K562 (cell line): Measurements from ENCODE around the gene EFHB. TPM values are rescaled to one million over a fixed set of nuclear protein-coding genes. Genes with fewer than 3 reads are reported as not detected.

ENCODE experiments used
- ATF7 ChIP-seq: fragments of 450-650 bp; IDR thresholded peaks from 2 replicates; pipeline ENCODE4 v1.7.1; 2014; ENCODE audit warnings: mild to moderate bottlenecking, moderate library complexity
- C11orf30 ChIP-seq: fragments of 450-650 bp; IDR thresholded peaks from 2 replicates; pipeline ENCODE4 v1.6.1; 2016; ENCODE audit warnings: low read depth, mild to moderate bottlenecking
- CHCHD3 ChIP-seq: fragments of 250-450 bp; sonication (Bioruptor Pico); IDR thresholded peaks from 2 replicates; pipeline ENCODE4 v2.1.2; 2022; ENCODE audit warnings: mild to moderate bottlenecking
- COPS2 ChIP-seq: fragments of 450-650 bp; conservative IDR thresholded peaks from 2 replicates; pipeline ENCODE4 v1.6.1; 2016; ENCODE audit warnings: mild to moderate bottlenecking, moderate library complexity
- ETS2 ChIP-seq: IDR thresholded peaks from 2 replicates; pipeline ENCODE4 v1.6.1; 2016; ENCODE audit warnings: borderline replicate concordance, missing genetic modification characterization, mild to moderate bottlenecking, moderate library complexity, missing compliant biosample characterization; ENCODE audit not compliant: poor library complexity, severe bottlenecking
- EWSR1 ChIP-seq: fragments of 450-650 bp; IDR thresholded peaks from 2 replicates; pipeline ENCODE4 v1.6.1; 2018; ENCODE audit warnings: borderline replicate concordance, mild to moderate bottlenecking, low read depth, moderate library complexity; ENCODE audit not compliant: partially characterized antibody
- FOXJ2 ChIP-seq: fragments of 200-800 bp; sonication (Bioruptor generic); IDR thresholded peaks from 2 replicates; pipeline ENCODE4 v1.6.1; 2016; ENCODE audit warnings: missing genetic modification characterization, missing compliant biosample characterization
- HDGF ChIP-seq: fragments of 450-650 bp; IDR thresholded peaks from 2 replicates; pipeline ENCODE4 v1.6.1; 2016
- HMG20A ChIP-seq: fragments of 450-650 bp; formaldehyde crosslinking; conservative IDR thresholded peaks from 2 replicates; pipeline ENCODE4 v1.4.0; 2020; ENCODE audit warnings: mild to moderate bottlenecking, mixed read lengths
- KDM5B ChIP-seq: fragments of 200-600 bp; sonication (generic); IDR thresholded peaks from 2 replicates; pipeline ENCODE4 v1.6.1; 2012; ENCODE audit warnings: low read depth, mild to moderate bottlenecking, moderate library complexity, low read length, control low read depth, inconsistent platforms; ENCODE audit not compliant: insufficient replicate concordance
- MTA1 ChIP-seq: fragments of 450-650 bp; IDR thresholded peaks from 2 replicates; pipeline ENCODE4 v1.6.1; 2017; ENCODE audit warnings: borderline replicate concordance
- NR1H2 ChIP-seq: sonication (generic); formaldehyde crosslinking; IDR thresholded peaks from 2 replicates; pipeline ENCODE4 v1.4.0; 2020; ENCODE audit warnings: mild to moderate bottlenecking, missing genetic modification reagents
- NUFIP1 ChIP-seq: fragments of 450-650 bp; IDR thresholded peaks from 2 replicates; pipeline ENCODE4 v1.6.1; 2018; ENCODE audit not compliant: partially characterized antibody
- PHF21A ChIP-seq: fragments of 450-650 bp; IDR thresholded peaks from 2 replicates; pipeline ENCODE4 v1.6.1; 2017; ENCODE audit warnings: low read depth, borderline replicate concordance
- PURB ChIP-seq: sonication (generic); formaldehyde crosslinking; IDR thresholded peaks from 2 replicates; pipeline ENCODE4 v1.9.0; 2021; ENCODE audit warnings: low read depth, mild to moderate bottlenecking, missing genetic modification reagents
- SAFB2 ChIP-seq: fragments of 200-400 bp; formaldehyde crosslinking; IDR thresholded peaks from 2 replicates; pipeline ENCODE4 v1.6.1; 2018; ENCODE audit warnings: borderline replicate concordance, low read length, low read depth, moderate library complexity; ENCODE audit not compliant: severe bottlenecking
- SETDB1 ChIP-seq: IDR thresholded peaks from one replicate; pipeline ENCODE4 v1.6.1; 2012; ENCODE audit warnings: low read length, control low read depth, inconsistent platforms
- STAG1 ChIP-seq: sonication (generic); formaldehyde crosslinking; IDR thresholded peaks from 2 replicates; pipeline ENCODE4 v1.5.0; 2020; ENCODE audit warnings: missing genetic modification reagents, borderline replicate concordance
- TBP ChIP-seq: optimal IDR thresholded peaks from 2 replicates; pipeline ENCODE3; 2011; ENCODE audit warnings: low read depth, low read length, improper control_type of control experiment
- U2AF1 ChIP-seq: fragments of 200-400 bp; formaldehyde crosslinking; optimal IDR thresholded peaks from 2 replicates; pipeline ENCODE3; 2017; ENCODE audit warnings: mild to moderate bottlenecking, low read depth, low read length, moderate library complexity
- ZBTB1 ChIP-seq: sonication (generic); formaldehyde crosslinking; IDR thresholded peaks from 2 replicates; pipeline ENCODE4 v1.8.1; 2023; ENCODE audit warnings: missing genetic modification reagents, low read depth, mild to moderate bottlenecking, borderline replicate concordance
- ZNF217 ChIP-seq: sonication (generic); formaldehyde crosslinking; IDR thresholded peaks from 2 replicates; pipeline ENCODE4 v1.8.0; 2022; ENCODE audit warnings: mild to moderate bottlenecking, missing genetic modification reagents
- ZNF316 ChIP-seq: fragments of 450-650 bp; IDR thresholded peaks from 2 replicates; pipeline ENCODE4 v1.6.1; 2016
- ZNF586 ChIP-seq: fragments of 450-650 bp; formaldehyde crosslinking; conservative IDR thresholded peaks from 2 replicates; pipeline ENCODE4 v1.4.0; 2020; ENCODE audit warnings: mild to moderate bottlenecking, moderate library complexity
- ZNF717 ChIP-seq: fragments of 250-450 bp; sonication (Bioruptor Pico); IDR thresholded peaks from 2 replicates; pipeline ENCODE4 v1.5.0; 2021
- polyA plus RNA-seq, 8 experiments: library from polyadenylated mRNA; depleted of rRNA in 4 of 8; stranded (reverse) in 5 of 8; unstranded in 3 of 8; fragments of >200 nt; fragmentation: Nextera tagmentation in 2 of 8; fragmentation: Illumina TruSeq in 1 of 8; extraction: Ambion mirVana in 2 of 8; extraction: Trizol in 1 of 8; gene quantifications; 2 replicates each; pipeline versions ENCODE4 v1.2.1 to v1.2.3, GENCODE V29; 2011 to 2014; ENCODE audit warnings: inconsistent platforms in 1 of 8, missing spikeins in 1 of 8
- total RNA-seq, 7 experiments: library from RNA; depleted of rRNA in 6 of 7; stranded (reverse); fragments of >200 nt in 6 of 7; fragmentation: Illumina TruSeq in 2 of 7; extraction: Trizol in 2 of 7; gene quantifications; 2 replicates each; pipeline versions ENCODE4 v1.2.1 to v1.2.3, GENCODE V29; 2011 to 2021; ENCODE audit warnings: low replicate concordance in 1 of 7
- TF ChIP-seq, protein P1 (sequence below): sonication (generic); formaldehyde crosslinking; IDR thresholded peaks from 2 replicates; pipeline ENCODE4 v1.8.0; 2022; ENCODE audit warnings: mild to moderate bottlenecking, missing genetic modification reagents
- TF ChIP-seq, protein P2 (sequence below): sonication (generic); formaldehyde crosslinking; IDR thresholded peaks from 2 replicates; pipeline ENCODE4 v1.8.0; 2022; ENCODE audit warnings: missing genetic modification reagents, mild to moderate bottlenecking, borderline replicate concordance
- TF ChIP-seq, protein P3 (sequence below): fragments of 450-650 bp; IDR thresholded peaks from 2 replicates; pipeline ENCODE4 v1.6.1; 2016; ENCODE audit warnings: low read depth, mild to moderate bottlenecking, moderate library complexity

EFHB gene
- total and polyA plus RNA-seq, 9 of the 15 experiments (the other 6 are each of a cell fraction or from before 2014, with no cell fraction given): 1.5 to 4.0 (median 1.8) TPM

DNA sequence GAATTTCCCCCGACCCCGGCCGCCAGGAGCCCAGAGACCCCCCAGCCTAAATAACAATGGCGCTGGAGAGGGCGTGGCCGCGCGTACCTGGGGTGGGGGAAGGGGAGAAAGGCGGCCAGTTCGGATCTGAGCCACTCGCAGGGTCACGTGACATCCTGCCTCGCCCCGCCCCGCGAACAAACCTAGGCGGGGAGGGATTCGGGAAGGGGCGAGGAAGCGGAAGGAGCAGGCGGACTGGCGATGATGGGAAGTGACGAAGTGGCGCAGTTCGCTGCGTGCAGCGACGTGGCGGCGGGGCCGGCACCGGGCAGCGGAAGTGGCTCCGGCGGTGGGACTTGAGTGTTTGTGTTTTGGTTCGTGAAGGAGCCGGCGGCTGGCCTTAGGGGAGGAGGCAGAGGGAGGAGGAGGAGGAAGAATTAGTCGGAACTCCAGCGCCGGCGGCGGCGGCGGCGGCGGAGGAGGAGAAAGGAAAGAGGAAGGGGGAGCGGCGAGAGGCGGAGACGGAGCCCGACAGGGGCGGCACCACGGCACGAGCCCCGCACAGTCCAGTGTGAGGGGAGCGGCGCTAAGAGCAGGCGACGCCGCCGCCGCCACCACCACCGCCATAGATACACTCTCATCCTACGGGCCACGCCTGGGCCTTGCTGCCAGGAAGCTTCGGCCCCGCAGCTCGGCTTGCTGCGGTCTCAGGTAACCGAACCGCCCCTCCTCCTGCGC is 13.0 kb upstream of the EFHB start, which contains the start of gene RAB5A (continued):
- TF ChIP-seq HMG20A (CRISPR knock-in tag) (no peak), EWSR1 (no peak), TBP (peak; percentile 85), ZNF586 (CRISPR knock-in tag) (no peak), CHCHD3 (CRISPR knock-in tag) (no peak), U2AF1 (peak; percentile 94), PHF21A (no peak; the same call in 1 of the 2 replicates), ZNF217 (CRISPR knock-in tag) (no peak), SETDB1 (peak; percentile 49), NUFIP1 (no peak), C11orf30 (peak; percentile 79), PURB (CRISPR knock-in tag) (no peak), SAFB2 (no peak), ATF7 (peak; percentile 88), NR1H2 (CRISPR knock-in tag) (no peak), ZNF717 (no peak), ZNF316 (peak; percentile 11; the same call in 1 of the 2 replicates), ZBTB1 (CRISPR knock-in tag) (peak; percentile 99), HDGF (0 out of 2 replicates have a peak, but pooled peaks have one; percentile 19), STAG1 (CRISPR knock-in tag) (no peak), COPS2 (no peak), KDM5B (peak; percentile 74), ETS2 (tag) (no peak), FOXJ2 (tag) (peak; percentile 81; the same call in 1 of the 2 replicates), MTA1 (peak; percentile 64; the same call in 1 of the 2 replicates)
- TF ChIP-seq, protein P1, sequence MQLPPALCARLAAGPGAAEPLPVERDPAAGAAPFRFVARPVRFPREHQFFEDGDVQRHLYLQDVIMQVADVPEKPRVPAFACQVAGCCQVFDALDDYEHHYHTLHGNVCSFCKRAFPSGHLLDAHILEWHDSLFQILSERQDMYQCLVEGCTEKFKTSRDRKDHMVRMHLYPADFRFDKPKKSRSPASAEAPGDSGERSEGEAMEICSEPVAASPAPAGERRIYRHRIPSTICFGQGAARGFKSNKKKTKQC (CRISPR knock-in tag): peak; percentile 98
- TF ChIP-seq, protein P2, sequence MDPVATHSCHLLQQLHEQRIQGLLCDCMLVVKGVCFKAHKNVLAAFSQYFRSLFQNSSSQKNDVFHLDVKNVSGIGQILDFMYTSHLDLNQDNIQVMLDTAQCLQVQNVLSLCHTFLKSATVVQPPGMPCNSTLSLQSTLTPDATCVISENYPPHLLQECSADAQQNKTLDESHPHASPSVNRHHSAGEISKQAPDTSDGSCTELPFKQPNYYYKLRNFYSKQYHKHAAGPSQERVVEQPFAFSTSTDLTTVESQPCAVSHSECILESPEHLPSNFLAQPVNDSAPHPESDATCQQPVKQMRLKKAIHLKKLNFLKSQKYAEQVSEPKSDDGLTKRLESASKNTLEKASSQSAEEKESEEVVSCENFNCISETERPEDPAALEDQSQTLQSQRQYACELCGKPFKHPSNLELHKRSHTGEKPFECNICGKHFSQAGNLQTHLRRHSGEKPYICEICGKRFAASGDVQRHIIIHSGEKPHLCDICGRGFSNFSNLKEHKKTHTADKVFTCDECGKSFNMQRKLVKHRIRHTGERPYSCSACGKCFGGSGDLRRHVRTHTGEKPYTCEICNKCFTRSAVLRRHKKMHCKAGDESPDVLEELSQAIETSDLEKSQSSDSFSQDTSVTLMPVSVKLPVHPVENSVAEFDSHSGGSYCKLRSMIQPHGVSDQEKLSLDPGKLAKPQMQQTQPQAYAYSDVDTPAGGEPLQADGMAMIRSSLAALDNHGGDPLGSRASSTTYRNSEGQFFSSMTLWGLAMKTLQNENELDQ (CRISPR knock-in tag): no peak
- TF ChIP-seq, protein P3, sequence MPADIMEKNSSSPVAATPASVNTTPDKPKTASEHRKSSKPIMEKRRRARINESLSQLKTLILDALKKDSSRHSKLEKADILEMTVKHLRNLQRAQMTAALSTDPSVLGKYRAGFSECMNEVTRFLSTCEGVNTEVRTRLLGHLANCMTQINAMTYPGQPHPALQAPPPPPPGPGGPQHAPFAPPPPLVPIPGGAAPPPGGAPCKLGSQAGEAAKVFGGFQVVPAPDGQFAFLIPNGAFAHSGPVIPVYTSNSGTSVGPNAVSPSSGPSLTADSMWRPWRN: no peak
